HepG2 (cell line): Measurements from ENCODE around the gene FOXR2. TPM values are rescaled to one million over a fixed set of nuclear protein-coding genes. Genes with fewer than 3 reads are reported as not detected.

Source experiments
- ATAC-seq: fragments of 200-7000 bp; cut with Tn5 transposase; 3 replicates; pipeline ENCODE4 v1.9.1; 2020; ENCODE audit warnings: mild to moderate bottlenecking, moderate library complexity
- BruUV-seq: library from RNA; stranded (reverse); fragments of 400-500 nt; replicated peaks from 2 replicates; lab custom pipeline; 2021; lab: Mats Ljungman, UMichigan
- CTCF ChIA-PET: fragments of 300-600 bp; formaldehyde crosslinking; extraction: SDS; loops from one replicate; lab custom pipeline; 2021; ENCODE audit warnings: low total read pairs, inconsistent platforms, low intra/inter-chr PET ratio; lab: Yijun Ruan, JAX
- POLR2A ChIA-PET: fragments of 350-600 bp; sonication (Branson Sonifier 250); formaldehyde crosslinking; loops from one replicate; lab custom pipeline; 2020; ENCODE audit warnings: antibody characterized with exemption, inconsistent platforms; lab: Yijun Ruan, JAX
- DNase-seq: peaks from one replicate; pipeline ENCODE4 v3.0.0-alpha.2; 2015; ENCODE audit warnings: low spot score
- FAIRE-seq: peaks from 3 replicates; lab custom pipeline; 2011; peaks lifted over from hg19 to GRCh38; lab: Jason Lieb, UNC
- H2AFZ ChIP-seq: one replicate; pipeline ENCODE4 v1.6.1; 2011; ENCODE audit warnings: low read length, inconsistent platforms
- H3K27ac ChIP-seq: fragments of 300-600 bp; 3 replicates; pipeline ENCODE4 v1.8.0; 2011; ENCODE audit warnings: mixed run types, mild to moderate bottlenecking, mixed read lengths, low read length, inconsistent platforms; ENCODE audit not compliant: insufficient read depth; ENCODE audit errors: extremely low read length
- H3K27me3 ChIP-seq, 2 experiments: fragments of 200-600 bp in 1 of 2; 2 replicates in 1 of 2; 3 replicates in 1 of 2; pipeline versions ENCODE4 v1.6.0 to v1.8.0; 2011; ENCODE audit warnings: low read length in 2 of 2, mild to moderate bottlenecking in 2 of 2, moderate library complexity in 2 of 2, inconsistent platforms in 1 of 2; ENCODE audit not compliant: insufficient read depth in 2 of 2, control insufficient read depth in 1 of 2
- H3K36me3 ChIP-seq, 2 experiments: fragments of 200-600 bp in 1 of 2; replicated peaks in 1 of 2; 2 replicates in 1 of 2; 3 replicates in 1 of 2; pipeline versions ENCODE4 v1.5.1 to v1.8.0; 2011; ENCODE audit warnings: low read length in 2 of 2, inconsistent platforms in 1 of 2; ENCODE audit not compliant: insufficient read depth in 2 of 2, control insufficient read depth in 1 of 2
- H3K4me1 ChIP-seq: 2 replicates; pipeline ENCODE4 v1.5.1; 2012; ENCODE audit warnings: low read length, inconsistent platforms; ENCODE audit not compliant: insufficient read depth
- H3K4me2 ChIP-seq: 2 replicates; pipeline ENCODE4 v1.6.0; 2011; ENCODE audit warnings: low read depth, low read length, inconsistent platforms
- H3K4me3 ChIP-seq, 3 experiments: fragments of 200-600 bp in 1 of 3; sonication (generic), shearing (Covaris generic) in 1 of 3; replicated peaks in 1 of 3; 2 replicates each; pipeline ENCODE4 v1.5.1; 2011 to 2016; ENCODE audit warnings: low read length in 3 of 3, inconsistent platforms in 2 of 3, low read depth in 2 of 3, mild to moderate bottlenecking in 2 of 3, control low read depth in 1 of 3, mixed read lengths in 1 of 3; ENCODE audit not compliant: insufficient read depth in 1 of 3
- H3K79me2 ChIP-seq: one replicate; pipeline ENCODE4 v1.6.1; 2011; ENCODE audit warnings: low read length, inconsistent platforms; ENCODE audit not compliant: insufficient read depth
- H3K9ac ChIP-seq: 2 replicates; pipeline ENCODE4 v1.6.0; 2011; ENCODE audit warnings: mild to moderate bottlenecking, low read depth, low read length, inconsistent platforms; ENCODE audit not compliant: insufficient read depth
- H3K9me3 ChIP-seq: 2 replicates; pipeline ENCODE4 v1.5.1; 2012; ENCODE audit warnings: mild to moderate bottlenecking, low read length
- H4K20me1 ChIP-seq: 2 replicates; pipeline ENCODE4 v1.6.0; 2011; ENCODE audit warnings: inconsistent platforms, mild to moderate bottlenecking, low read length, moderate library complexity; ENCODE audit not compliant: insufficient read depth
- ELF3 ChIP-seq: IDR thresholded peaks from 2 replicates; pipeline ENCODE4 v1.6.1; 2016; ENCODE audit warnings: missing genetic modification reagents, missing compliant biosample characterization
- NONO ChIP-seq, 2 experiments: fragments of 450-650 bp in 1 of 2; sonication (generic) in 1 of 2; formaldehyde crosslinking in 1 of 2; IDR thresholded peaks in 1 of 2; conservative IDR thresholded peaks in 1 of 2; 2 replicates each; pipeline versions ENCODE4 v1.6.1 to v1.8.0; 2017 to 2022; ENCODE audit warnings: mild to moderate bottlenecking in 1 of 2, missing genetic modification reagents in 1 of 2, moderate library complexity in 1 of 2
- SALL2 ChIP-seq: sonication (generic); formaldehyde crosslinking; IDR thresholded peaks from 2 replicates; pipeline ENCODE4 v1.8.1; 2023; ENCODE audit warnings: mild to moderate bottlenecking, missing genetic modification reagents, inconsistent platforms
- XBP1 ChIP-seq: sonication (generic); formaldehyde crosslinking; IDR thresholded peaks from 2 replicates; pipeline ENCODE4 v1.5.0; 2020; ENCODE audit warnings: missing genetic modification reagents
- XRCC5 ChIP-seq: fragments of 200-400 bp; formaldehyde crosslinking; optimal IDR thresholded peaks from 2 replicates; pipeline ENCODE3; 2017; ENCODE audit warnings: mild to moderate bottlenecking, low read length
- ZFP36L1 ChIP-seq: sonication (generic); formaldehyde crosslinking; IDR thresholded peaks from 2 replicates; pipeline ENCODE4 v1.8.0; 2022; ENCODE audit warnings: mild to moderate bottlenecking, missing genetic modification reagents, moderate library complexity
- ZNF232 ChIP-seq: sonication (generic); formaldehyde crosslinking; IDR thresholded peaks from 2 replicates; pipeline ENCODE4 v1.4.0; 2020; ENCODE audit warnings: missing genetic modification reagents, borderline replicate concordance
- ZNF350 ChIP-seq: sonication (generic); formaldehyde crosslinking; IDR thresholded peaks from 2 replicates; pipeline ENCODE4 v1.4.0; 2020; ENCODE audit warnings: mild to moderate bottlenecking, low read depth, missing genetic modification reagents, borderline replicate concordance
- ZNF44 ChIP-seq: sonication (generic); formaldehyde crosslinking; IDR thresholded peaks from 2 replicates; pipeline ENCODE4 v1.5.1; 2020; ENCODE audit warnings: mild to moderate bottlenecking, missing genetic modification reagents
- ZNF550 ChIP-seq: sonication (generic); formaldehyde crosslinking; IDR thresholded peaks from 2 replicates; pipeline ENCODE4 v1.4.0; 2020; ENCODE audit warnings: mild to moderate bottlenecking, missing genetic modification reagents, borderline replicate concordance
- ZNF670 ChIP-seq: sonication (generic); formaldehyde crosslinking; IDR thresholded peaks from 2 replicates; pipeline ENCODE4 v1.8.0; 2022; ENCODE audit warnings: mild to moderate bottlenecking, missing genetic modification reagents, borderline replicate concordance
- ZSCAN25 ChIP-seq: sonication (generic); formaldehyde crosslinking; IDR thresholded peaks from 2 replicates; pipeline ENCODE4 v1.8.0; 2022; ENCODE audit warnings: mild to moderate bottlenecking, missing genetic modification reagents
- ZXDC ChIP-seq: sonication (generic); formaldehyde crosslinking; IDR thresholded peaks from 2 replicates; pipeline ENCODE4 v1.5.0; 2020; ENCODE audit warnings: mild to moderate bottlenecking, missing genetic modification reagents
- WGBS: methylation state at CpG from one replicate; pipeline ENCODE4 v1.1.6; 2017; ENCODE audit warnings: low lambda C conversion rate; 5-methylcytosine and 5-hydroxymethylcytosine counted together
- in situ Hi-C: cut with HindIII; loops from 2 replicates; pipeline ENCODE4 v1.10.0; 2017; ENCODE audit warnings: low pct_unique_long_range_greater_than_20kb; ENCODE audit not compliant: extremely low pct_ligation_motif_present
- intact Hi-C: fragments of 100-400 bp; cut with micrococcal nuclease; formaldehyde crosslinking; loops from one replicate; pipeline ENCODE4 v1.10.0; 2022; ENCODE audit not compliant: unreplicated experiment
- polyA plus RNA-seq, 8 experiments: library from polyadenylated mRNA; depleted of rRNA in 3 of 8; stranded (reverse) in 7 of 8; unstranded in 1 of 8; fragments of >200 nt; fragmentation: Illumina TruSeq in 4 of 8; extraction: Trizol in 4 of 8; gene quantifications; 2 replicates each; pipeline versions ENCODE4 v1.2.1 to v1.2.3, GENCODE V29; 2011 to 2016; ENCODE audit warnings: low read depth in 4 of 8, missing spikeins in 1 of 8, mixed read lengths in 1 of 8; ENCODE audit not compliant: insufficient read depth in 1 of 8
- total RNA-seq, 5 experiments: library from RNA; depleted of rRNA; stranded (reverse); fragments of >200 nt; fragmentation: Illumina TruSeq; extraction: Trizol; gene quantifications; 2 replicates each; pipeline ENCODE4 v1.2.3, GENCODE V29; 2016; ENCODE audit warnings: low read depth in 1 of 5
- TF ChIP-seq, protein P1 (sequence below): sonication (generic); formaldehyde crosslinking; IDR thresholded peaks from 2 replicates; pipeline ENCODE4 v1.5.0; 2020; ENCODE audit warnings: missing genetic modification reagents, mild to moderate bottlenecking, borderline replicate concordance
- TF ChIP-seq, protein P2 (sequence below): sonication (generic); formaldehyde crosslinking; IDR thresholded peaks from 2 replicates; pipeline ENCODE4 v1.5.0; 2020; ENCODE audit warnings: mild to moderate bottlenecking, missing genetic modification reagents, borderline replicate concordance

FOXR2 gene
- total and polyA plus RNA-seq, 2 of the 13 experiments (the other 11 are each of a cell fraction or from before 2014, with no cell fraction given) = not detected

DNA sequence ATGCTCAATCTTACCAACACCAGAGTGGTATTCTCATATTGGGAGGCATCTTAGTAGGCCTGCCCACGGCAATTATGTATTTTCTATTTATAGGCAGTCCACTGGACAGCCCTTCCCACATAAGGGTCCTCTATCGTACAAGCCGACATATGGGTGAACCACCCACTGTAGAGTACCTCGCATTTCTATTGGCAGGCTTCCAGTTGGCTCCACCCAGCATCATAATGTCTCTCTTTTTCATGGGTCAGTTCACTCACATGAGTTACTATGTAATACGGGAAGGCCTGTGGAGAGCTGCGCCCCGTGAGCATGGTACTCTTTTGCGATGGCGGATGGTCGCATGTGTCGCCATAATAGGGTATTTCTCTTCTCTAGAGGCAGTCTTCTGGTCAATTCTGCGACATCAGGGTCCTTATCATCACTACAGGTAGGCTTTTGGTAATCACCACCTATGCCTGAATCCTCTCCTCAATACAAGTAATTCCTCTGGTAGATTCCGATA is 29.4 kb upstream of the FOXR2 start:
- Histone ChIP-seq H3K4me3 (no peak overlapping the region), H4K20me1 (no peaks in the 10 kb centered on the region), H3K4me1 (no peaks in the 10 kb centered on the region), H2AFZ (no peak overlapping the region), H3K27ac (no peak overlapping the region), H3K9me3 (no peaks in the 10 kb centered on the region), H3K36me3 (no peaks in the 10 kb centered on the region), H3K79me2 (no peaks in the 10 kb centered on the region), H3K4me2 (no peak overlapping the region), H3K27me3 (no peaks in the 10 kb centered on the region), H3K9ac (no peak overlapping the region)
- in situ Hi-C loops (no loop called here), intact Hi-C loops (no loop called here)
- POLR2A ChIA-PET = no interaction called here
- ATAC-seq = no peak
- BruUV-seq = no TSS peak
- 65% methylated on average over 5 of the region's 13 CpGs for WGBS
- no peak for FAIRE-seq
- DNase-seq = no peak
- CTCF ChIA-PET = no interaction called here
- TF ChIP-seq ZNF550 (CRISPR knock-in tag) (no peak), XBP1 (CRISPR knock-in tag) (no peak), ZNF232 (no peak), ZFP36L1 (CRISPR knock-in tag) (no peak), ZXDC (CRISPR knock-in tag) (no peak), ZSCAN25 (no peak), ZNF44 (no peak), ZNF670 (CRISPR knock-in tag) (no peak), NONO (IDR thresholded peaks at IDR 0.05) (no peak), NONO (CRISPR knock-in tag; conservative IDR thresholded peaks at IDR 0.05) (no peak), XRCC5 (no peak), SALL2 (CRISPR knock-in tag) (no peak), ZNF350 (CRISPR knock-in tag) (no peak), ELF3 (CRISPR knock-in tag) (no peak)
- TF ChIP-seq, protein P1, sequence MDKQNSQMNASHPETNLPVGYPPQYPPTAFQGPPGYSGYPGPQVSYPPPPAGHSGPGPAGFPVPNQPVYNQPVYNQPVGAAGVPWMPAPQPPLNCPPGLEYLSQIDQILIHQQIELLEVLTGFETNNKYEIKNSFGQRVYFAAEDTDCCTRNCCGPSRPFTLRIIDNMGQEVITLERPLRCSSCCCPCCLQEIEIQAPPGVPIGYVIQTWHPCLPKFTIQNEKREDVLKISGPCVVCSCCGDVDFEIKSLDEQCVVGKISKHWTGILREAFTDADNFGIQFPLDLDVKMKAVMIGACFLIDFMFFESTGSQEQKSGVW (CRISPR knock-in tag) = no peak
- TF ChIP-seq, protein P2, sequence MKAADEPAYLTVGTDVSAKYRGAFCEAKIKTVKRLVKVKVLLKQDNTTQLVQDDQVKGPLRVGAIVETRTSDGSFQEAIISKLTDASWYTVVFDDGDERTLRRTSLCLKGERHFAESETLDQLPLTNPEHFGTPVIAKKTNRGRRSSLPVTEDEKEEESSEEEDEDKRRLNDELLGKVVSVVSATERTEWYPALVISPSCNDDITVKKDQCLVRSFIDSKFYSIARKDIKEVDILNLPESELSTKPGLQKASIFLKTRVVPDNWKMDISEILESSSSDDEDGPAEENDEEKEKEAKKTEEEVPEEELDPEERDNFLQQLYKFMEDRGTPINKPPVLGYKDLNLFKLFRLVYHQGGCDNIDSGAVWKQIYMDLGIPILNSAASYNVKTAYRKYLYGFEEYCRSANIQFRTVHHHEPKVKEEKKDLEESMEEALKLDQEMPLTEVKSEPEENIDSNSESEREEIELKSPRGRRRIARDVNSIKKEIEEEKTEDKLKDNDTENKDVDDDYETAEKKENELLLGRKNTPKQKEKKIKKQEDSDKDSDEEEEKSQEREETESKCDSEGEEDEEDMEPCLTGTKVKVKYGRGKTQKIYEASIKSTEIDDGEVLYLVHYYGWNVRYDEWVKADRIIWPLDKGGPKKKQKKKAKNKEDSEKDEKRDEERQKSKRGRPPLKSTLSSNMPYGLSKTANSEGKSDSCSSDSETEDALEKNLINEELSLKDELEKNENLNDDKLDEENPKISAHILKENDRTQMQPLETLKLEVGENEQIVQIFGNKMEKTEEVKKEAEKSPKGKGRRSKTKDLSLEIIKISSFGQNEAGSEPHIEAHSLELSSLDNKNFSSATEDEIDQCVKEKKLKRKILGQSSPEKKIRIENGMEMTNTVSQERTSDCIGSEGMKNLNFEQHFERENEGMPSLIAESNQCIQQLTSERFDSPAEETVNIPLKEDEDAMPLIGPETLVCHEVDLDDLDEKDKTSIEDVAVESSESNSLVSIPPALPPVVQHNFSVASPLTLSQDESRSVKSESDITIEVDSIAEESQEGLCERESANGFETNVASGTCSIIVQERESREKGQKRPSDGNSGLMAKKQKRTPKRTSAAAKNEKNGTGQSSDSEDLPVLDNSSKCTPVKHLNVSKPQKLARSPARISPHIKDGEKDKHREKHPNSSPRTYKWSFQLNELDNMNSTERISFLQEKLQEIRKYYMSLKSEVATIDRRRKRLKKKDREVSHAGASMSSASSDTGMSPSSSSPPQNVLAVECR (CRISPR knock-in tag) = no peak
